GM18870 (cell line): Measurements from ENCODE around the gene NAPA.

Source experiments
- ATAC-seq: cut with Tn5 transposase; IDR thresholded peaks from one replicate; pipeline ENCODE4 v1.9.1; 2021; ENCODE audit warnings: moderate library complexity; ENCODE audit not compliant: unreplicated experiment

NAPA gene

DNA sequence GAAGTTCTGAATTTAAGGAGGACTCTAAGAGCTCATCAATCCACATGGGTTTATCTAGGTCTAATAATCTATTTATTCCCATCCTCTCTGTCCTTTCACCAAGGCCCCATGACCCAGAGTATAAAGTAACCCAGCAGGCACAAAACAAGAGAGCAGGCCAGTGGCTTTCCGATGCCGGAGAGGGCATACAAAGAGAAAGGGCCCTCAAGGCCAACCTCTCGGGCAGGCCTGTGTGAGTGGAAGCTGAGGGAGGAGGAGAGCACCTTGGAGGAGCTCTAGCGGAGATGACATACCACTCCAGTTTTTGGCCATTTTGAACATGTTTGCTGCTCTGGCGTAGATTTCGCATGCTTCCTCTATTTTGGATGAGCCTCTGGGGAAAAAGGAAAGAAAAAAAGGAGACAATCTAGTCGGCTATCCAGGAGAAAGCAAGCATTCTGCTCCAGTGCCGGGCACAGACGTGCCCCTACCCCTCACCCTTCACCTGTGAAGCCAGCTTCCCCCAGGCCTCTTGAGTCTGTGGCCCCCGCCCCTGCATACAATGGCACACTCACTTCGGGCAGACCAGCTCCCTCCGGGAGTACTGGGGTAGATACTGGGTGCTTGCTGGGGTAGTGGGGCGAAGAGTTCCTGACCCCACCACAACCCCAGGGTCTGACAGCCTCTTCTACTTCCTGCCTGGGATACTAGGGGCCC is 11.6 kb downstream of the NAPA start:
- no peak for ATAC-seq

DNA sequence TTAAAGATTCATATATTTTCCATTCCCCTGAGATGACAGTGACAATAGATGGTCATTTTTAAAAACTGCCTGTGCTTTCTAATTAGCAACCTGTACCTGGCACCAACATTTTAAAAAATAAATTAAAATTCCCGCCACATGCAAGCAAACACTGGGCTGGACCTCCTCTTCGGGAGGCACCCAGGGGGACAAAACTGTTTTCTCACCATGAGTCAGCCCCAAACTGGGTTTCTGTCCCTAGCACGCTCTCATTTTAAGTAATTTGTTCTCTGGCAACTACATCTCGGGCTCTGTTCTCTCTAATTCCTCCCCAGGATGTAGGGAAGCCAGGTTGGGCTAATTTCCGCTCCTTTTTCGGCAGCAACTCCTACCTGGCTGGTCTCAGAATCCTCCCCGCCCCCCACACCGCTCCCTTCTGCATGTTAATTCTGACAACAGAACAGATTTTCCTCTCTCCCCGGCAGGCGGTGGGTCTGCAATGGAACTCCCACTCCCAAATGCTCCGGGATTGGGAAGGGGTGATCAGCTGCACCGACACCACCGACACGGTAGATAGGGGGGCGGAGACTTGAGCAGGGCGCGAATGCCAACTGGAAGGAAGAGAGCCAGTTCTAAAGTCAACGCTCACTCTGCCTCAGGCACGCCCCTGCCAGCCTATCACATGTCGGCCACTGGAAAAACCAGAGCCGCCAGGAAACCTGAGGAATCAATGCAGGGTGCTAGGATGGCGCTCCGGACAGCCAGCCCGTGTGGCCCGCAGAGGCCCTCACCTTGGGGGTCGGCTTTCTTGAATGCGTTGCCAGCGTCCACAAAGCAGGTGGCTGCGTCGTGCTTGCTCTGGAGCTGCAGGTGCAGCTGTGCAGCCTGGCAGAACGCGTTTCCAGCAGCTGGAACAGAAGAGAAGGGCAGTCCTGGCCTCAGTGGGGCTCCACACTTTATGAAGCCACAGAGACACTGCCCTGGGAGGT is 14.7 kb downstream of the NAPA start:
- ATAC-seq: no peak

DNA sequence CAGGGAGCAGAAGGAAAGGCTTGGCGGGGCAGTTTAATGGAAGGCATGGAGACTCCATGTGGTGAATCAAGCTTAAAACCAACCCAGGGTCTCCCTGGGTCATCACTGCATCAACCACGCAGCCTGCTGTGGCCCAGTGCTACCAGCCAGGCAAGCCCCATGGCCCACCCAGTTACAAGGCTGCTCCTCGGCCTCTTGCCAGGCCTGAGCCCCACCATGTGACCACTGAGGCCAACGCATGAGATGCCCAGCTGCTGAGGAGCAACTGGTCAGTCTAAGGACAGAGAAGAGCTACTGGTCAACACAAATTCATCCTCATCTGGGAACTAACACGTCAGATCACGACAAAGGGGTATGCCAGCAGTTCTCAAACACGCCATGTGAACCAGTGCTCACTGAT is 15.5 kb downstream of the NAPA start:
- ATAC-seq: no peak

DNA sequence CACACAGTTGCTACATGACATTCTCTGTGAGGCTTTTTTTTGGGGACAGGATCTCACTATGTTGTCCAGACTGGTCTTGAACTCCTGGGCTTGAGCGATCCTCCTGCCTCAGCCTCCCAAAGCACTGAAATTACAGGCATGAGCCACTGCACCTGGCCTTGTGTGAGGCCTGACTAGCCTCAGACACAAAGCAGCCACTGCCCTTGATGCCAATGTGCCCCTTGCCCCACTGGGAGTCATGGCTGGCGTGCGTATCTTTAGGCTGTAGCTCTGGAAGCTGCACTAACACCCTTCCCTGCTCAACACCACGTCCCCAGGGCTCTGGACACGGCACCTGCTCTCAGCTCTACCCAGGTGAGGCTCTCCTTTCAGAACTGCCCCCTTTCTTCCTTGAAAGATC is 16.3 kb downstream of the NAPA start:
- ATAC-seq: no peak

DNA sequence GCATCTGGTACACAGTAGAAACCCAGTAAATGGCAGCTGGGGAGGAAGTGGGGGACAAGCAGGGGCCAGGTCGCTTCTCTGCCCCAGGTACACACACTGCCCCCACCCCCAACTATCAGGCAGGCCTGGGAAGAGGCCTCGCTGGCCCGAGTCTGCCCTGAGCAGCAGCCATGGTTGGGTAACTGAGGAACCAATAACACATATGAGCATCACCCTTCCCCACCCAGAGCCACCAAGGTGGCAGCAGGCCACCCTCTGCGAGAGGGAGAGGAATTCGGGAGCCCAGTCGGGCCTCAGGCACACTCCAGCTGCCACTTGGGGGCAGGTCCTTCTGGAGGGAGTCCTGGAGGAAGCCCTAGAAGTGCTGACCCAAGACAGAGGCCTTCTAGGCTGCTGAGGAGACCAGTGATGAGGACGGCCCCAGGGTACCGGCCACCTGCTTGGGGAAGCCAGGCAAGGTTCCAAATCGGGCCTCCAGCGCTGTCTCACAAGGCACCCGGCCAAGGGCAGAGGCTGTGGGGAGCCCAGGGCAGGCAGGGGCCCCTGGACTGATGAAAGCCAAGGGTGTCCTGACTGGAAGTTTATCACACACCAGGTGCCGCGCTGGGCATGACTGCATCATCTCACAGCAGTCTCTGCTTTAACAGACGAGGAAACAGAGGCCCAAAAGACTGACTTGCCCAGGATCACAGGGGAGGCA is 16.9 kb downstream of the NAPA start:
- ATAC-seq: no peak

DNA sequence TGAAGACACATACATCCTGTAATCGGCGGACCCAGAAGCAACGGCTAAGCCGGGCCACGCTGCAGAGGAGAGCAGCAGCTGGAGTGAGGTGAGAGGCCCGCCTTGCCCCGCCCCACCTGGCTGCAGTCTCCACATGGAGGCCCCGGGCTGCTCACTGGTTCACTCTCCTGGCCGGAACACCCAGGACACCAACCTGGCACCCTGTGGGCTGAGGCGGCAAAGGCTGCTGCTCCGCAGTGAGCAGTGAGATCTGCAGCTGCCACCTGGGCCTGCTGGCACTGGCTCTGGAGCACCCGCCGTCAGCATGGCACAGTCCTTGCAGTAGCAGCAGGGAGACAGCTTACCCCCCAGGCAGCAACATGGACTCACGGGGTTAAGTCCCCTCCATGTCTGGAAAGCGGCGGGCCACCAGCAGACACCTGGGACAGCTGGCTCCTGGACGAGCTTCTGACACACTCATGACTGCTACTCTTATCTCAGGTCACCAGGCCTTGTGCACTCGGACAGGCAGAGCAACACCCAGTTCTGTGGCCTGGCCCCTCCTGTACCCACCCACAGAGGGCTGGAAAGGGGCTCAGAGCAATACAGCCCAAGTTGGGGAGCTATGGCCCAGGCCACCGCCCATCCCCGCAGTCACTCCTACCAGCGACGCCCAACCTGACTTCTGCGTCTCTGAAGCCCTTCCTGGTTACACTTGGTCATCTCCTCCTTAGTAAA is 17.7 kb downstream of the NAPA start:
- ATAC-seq: no peak

DNA sequence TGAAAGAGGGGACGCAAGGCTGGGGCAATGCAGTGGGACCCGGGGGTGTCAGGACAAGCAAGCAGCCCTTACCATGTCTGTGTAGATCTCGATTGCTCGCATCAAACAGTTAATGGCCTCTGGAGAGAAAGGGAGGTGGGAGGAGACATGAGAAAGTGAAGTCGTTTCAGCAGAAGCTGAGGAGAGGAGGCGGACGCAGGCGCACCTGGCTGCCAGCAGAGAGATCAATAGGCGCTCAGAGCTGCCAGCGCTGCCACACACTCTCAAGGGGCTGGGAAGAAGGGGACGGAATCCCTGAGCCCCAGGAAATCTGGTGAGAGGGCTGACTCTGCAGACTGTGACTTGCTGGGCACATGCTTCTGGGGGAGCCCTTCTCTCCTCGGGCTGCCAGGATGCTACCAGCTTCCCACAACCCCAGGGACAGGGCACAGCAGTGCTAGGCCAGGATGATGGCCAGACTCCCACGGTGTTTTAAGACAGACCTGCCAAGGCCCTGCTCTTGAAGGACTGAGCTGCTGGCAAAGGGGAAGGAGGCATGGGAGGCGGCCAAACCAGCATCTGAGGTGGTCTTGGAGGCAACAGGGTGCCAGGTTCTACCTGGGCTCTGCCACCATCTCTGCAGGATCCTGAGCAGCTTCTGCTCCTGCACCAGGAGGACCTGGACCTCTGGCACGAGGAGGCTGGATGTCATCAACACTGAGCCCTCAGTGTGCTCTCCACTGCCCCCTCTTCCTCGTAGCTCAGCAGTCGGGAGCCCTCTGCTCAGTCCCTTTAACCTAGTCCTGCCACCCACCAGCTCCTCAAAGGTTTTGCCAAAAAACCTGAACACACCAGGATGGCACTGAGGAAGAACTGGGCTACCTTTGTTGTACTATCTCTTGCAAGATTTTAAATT is 19.1 kb downstream of the NAPA start:
- no peak for ATAC-seq

DNA sequence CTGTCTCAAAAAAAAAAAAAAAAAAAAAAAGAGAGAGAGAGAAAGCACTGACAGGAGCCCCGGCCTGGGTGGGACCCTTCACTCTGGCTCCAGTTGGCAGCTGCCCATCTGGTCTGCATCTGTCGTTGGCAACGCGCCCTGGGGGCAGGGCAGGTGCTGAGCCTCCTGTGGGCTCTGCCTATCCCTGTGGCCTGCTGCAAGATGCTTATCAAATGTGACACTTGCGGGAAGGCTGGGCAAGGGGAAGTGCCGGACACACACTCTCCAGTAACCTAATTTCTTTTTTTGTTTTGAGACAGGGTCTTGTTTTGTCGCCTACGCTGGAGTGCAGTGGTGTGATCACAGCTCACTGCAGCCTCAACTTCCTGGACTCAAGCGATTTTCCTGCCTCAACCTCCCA is 20.1 kb downstream of the NAPA start:
- ATAC-seq: no peak

DNA sequence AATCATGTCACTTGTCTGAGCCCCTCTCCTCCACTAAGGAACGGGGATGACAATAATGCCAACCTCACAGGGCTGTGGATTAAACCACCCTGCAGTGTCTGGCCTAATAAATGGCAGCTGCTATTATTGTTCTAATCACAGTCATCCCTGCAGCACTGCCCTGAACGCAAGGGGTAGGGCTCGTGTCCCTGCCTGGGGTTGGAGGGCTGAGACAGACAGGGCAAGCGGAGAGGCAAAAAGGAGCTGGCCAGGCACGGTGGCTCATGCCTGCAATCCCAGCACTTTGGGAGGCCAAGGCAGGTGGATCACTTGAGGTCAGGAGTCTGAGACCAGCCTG is 20.7 kb downstream of the NAPA start:
- ATAC-seq: no peak

DNA sequence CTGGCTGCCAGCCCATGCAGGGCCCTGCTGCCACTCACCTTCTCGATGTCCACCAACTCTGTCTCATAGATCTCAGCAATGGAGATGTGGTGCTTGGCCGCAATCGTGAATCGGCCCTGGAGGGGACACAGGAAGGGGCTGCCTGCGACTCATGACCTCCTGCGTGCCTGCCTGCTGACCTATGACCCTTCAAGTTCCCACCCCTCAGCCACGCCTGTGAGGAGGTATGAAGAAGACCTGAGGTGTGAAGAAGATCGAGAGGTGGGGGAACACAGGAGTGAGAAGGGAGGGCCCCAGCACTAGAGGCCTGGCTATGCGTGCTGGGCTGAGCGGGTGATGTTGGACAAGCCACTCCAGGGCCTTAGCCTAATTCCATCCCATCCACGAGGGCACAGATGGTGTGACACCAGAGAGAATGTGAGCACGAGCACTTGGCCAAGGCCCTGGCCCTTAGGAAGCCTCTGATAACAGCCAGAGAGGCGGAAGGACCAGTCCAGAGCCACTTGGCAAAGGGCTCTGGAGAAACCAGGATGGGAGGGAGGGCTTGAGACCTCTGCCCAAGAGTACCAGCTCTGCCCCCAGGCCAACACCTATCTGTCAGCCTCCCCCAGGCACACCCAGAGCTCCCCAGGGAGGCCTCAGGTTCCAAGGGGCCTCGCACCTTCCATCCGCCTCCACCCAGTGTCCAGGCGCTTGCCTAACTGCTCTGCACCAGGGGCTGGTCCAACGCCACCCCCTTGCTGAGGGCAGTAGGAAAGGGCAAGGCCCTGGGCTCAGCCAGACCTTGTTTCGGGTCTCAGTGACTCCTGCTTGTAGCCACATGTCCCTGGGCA is 21.3 kb downstream of the NAPA start:
- no peak for ATAC-seq

DNA sequence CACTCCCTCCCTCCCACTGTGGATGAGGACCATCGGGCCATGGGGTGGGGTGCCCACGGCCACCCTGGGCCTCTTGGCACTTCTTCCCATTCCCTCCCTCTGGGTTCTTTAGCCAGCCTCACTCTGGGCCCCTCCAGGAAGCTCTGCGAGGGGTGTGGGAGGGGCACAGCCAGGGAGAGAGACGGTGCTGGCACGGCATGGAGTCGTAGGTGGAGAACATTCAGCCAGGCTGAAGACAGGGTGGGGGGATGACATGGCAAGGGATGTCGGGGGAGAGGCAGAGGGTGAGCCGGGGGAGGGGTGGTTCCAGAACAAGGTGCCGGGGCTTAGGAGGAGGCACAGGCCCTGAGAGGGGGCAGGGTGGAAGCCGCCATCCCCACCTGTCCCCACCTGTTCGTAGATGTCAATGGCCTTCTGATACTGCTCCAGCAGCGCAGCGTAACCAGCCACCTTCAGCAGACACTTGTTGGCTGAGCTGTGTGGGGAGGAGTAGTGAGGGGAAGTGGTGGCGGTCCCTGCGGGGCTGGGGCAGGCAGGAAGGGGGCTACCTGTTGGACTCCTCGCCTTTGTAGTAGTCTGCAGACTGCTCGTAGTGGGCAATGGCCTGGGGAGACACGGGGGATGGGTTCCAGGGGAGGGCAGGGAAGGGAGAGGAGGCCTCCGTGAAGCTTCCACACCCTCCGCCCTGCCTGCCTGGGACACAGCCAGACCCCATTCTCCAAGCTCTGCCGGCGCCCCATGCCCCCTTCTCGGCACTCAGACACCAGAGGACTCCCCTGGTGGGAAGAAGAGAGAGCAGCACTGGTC is 22.1 kb downstream of the NAPA start:
- ATAC-seq: no peak

DNA sequence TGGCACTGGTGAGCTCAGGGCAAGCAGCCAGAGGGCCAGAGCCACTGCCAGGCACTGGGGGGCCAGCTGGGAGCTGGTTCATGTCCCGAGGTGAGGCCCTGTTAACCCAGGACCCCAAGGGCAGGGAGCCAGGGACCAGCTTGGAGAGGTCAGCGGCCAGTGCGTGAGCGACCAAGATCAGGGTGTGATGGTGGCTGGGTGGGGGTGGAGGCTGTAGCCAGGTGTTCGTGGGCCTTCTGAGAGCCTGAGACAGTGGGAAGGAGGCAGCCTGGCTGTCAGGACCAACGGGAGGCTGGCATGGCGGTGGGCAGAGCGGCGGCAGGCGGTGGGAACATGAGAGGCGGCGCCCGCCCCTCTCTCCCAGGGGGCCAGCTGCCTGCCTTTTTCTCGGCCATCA is 22.7 kb downstream of the NAPA start:
- no peak for ATAC-seq

DNA sequence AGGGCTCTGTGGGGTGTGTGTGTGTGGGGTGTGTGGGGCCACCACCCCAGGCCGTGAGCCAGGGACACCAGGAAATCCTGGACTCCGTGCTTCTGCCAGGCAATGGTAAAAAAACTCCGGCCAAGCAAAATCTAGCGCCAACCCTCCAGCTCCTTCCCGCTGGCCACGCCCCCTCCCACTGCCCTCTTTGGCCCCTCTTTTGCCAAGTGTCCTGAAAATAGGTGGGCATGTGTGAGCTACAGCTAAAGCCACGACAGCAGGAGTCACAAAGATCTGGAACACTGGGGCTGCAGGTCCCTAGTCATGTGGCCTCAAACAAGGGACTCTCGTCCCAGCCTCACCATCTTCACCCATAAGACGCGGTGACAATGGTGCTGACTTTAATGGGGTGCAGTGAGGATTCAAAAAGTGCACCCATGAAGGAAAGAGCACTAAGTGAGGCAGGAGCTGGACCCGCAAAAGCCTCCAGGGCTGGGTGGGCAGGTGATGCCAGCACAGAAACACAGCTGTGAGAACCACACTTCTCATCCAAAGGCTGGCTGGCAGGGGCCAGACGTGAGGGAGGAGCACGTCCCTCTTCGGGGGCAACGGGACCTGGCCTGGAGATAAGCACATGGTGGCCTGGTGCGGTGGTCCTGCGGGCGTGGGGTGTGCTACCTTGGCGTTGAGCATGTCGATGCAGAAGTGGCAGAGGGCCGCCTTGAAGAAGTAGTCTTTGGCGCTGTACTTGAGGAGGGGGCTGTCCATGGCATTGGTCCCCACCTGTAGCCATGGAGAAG is 23.3 kb downstream of the NAPA start:
- no peak for ATAC-seq

DNA sequence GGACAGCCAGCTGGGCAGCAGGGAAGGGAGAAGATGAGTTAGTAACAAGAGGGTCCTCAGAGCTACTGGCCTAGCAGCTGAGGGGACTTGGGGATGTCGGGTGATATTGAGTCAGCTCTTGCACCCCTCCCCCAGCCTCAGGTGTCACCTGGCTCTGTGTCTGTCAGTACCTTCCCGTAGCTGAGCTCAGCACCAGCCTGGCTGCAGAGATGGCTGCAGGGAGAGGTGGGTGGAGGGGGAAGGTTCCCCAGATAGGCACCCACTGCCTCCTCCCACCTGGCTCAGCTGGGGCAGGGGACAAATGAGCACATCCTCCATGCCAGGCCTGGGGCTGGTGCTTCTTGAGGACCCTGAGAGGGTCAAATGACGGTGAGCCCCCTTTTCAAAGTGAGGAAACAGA is 24.0 kb downstream of the NAPA start:
- ATAC-seq: no peak

DNA sequence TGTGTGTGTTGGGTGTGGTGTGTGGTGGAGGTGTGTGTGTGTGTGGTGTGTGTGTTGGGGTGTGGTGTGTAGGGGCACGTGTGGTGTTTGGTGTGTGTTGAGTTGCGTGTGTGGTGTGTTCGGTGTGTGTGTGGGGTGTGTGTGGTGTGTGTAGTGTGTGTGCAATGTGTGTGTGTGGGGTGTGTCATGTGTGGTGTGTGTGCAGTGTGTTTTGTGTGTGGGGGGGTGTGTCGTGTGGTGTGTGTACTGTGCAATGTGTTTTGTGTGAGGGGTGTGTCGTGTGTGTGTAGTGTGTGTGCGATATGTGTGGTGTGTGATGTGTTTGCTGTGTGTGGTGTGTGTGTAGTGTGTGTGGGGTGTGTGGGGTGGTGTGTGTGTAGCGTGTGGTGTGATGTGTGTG is 24.8 kb downstream of the NAPA start:
- no peak for ATAC-seq

DNA sequence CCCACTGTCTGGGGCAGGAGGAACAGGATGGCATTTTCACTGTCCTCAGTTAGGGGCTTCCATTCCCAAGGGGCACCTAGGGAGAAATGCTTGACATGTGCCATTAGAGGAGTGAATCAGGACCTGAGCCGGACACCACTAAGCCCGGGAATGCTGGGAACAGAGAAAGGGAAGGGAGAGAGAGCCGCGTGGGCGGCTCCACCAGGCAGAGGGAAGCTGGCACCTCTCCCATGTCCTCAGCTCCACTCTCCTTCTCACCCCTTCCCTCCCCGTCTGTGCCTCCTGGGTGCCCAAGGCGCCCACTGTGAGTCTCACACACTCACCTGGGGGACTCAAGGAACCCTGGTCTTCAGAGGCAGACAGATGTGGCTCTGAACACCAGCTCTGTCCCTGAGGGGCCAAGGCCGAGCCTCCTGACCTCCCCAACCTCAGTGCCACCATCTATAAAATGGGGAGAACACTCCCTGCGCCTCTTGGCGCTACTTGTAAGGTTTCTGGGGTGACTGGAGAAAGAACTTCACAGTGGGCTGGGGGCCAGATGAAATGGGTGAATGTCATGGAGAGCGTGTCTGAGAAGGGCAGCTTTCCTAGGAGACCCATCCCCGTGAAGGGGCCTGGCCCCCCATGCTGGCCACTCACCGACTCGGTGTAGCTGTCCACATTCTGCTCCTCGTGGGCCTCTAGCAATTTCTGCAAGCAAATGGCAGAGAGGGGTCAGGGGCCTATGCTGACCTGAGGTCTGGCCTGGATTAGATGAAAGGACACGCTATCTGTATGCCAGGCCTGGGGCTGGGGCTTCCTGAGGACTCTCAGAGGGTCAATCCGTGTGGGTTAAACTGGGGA is 25.6 kb downstream of the NAPA start:
- no peak for ATAC-seq
